SK-N-MC (cell line): Measurements from ENCODE around the gene C3orf70.

Experiments used
- EZH2 ChIP-seq: fragments of 200-600 bp; sonication (generic); IDR thresholded peaks from one replicate; pipeline ENCODE4 v1.6.1; 2017; ENCODE audit warnings: antibody characterized with exemption
- POLR2AphosphoS5 ChIP-seq: IDR thresholded peaks from 2 replicates; pipeline ENCODE4 v1.6.1; 2012; ENCODE audit warnings: mild to moderate bottlenecking, low read depth, low read length, borderline replicate concordance

DNA sequence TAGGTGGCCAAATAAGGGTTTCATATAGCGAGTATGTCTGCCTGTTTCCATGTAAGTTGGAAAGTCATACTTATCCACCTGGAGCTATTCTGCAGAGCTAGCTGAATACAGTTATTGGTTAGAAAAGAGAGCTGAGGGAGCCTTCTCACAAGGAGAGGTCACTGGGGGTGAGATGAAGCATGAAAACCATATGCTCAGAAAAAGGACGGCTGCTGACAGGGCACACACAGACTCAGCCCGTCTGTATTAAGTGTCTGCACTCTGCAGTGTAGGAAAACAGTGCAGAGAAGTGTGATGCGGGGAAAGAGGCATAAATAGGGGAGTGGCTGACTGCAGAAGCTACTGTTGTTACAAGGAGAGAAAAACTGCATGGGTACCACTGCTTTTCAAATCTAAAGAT is 58.2 kb downstream of the C3orf70 start:
- TF ChIP-seq POLR2AphosphoS5: no peak
- no peak for TF ChIP-seq EZH2
